Erythroblast (primary cell): ENCODE data around the gene ASIC4.

Experiments used
- GATA1 ChIP-seq: IDR thresholded peaks from 2 replicates; pipeline ENCODE4 v1.6.1; 2011; ENCODE audit warnings: low read depth, mild to moderate bottlenecking, control low read depth, low read length, moderate library complexity
- POLR2A ChIP-seq: IDR thresholded peaks from 2 replicates; pipeline ENCODE4 v1.6.1; 2011; ENCODE audit warnings: mild to moderate bottlenecking, low read length

GRCh38 chr2:219468410-219469185 lies 45.7 kb upstream of the ASIC4 start:
- TF ChIP-seq POLR2A, result no peak
- TF ChIP-seq GATA1, result no peak
